Measurements from ENCODE around the gene MACROD2. TPM values are rescaled to one million over a fixed set of nuclear protein-coding genes. Genes with fewer than 3 reads are reported as not detected.

The MACROD2 gene
- polyA plus RNA-seq, 2 of the 4 experiments (the other 2 are of a cell fraction) = 0.96 to 1.3 TPM

GRCh38 chr20:15579688-15580087, 1584.4 kb downstream of the MACROD2 start:
- DNase-seq (ENCODE audit: low read depth in 1 of 2, low spot score in 1 of 2) (no peak), FAIRE-seq (no peak), ATAC-seq (no peak)
- H3K9me3 ChIP-seq = no peaks in the 10 kb centered on the region
- H3K4me1 ChIP-seq = no peaks in the 10 kb centered on the region
- POLR2A ChIA-PET = no interaction called here
- no peak overlapping the region for H3K4me2 ChIP-seq
- 2% methylated on average over 2 of the region's 2 CpGs for WGBS (ENCODE audit: missing lambda C conversion rate)
- no peak for TF ChIP-seq FOXS1 (CRISPR knock-in tag; IDR thresholded peaks at IDR 0.05)
- peak; percentile 44 for TF ChIP-seq MAFK (IDR thresholded peaks at IDR 0.05; ENCODE audit: partially characterized antibody)
- TF ChIP-seq NR3C1 (IDR thresholded peaks at IDR 0.05) = no peak
- no peak overlapping the region for H3K27ac ChIP-seq
- no peak overlapping the region for H3K4me3 ChIP-seq
- CTCF ChIA-PET = no interaction called here

- Histone ChIP-seq H3K27ac (no peak overlapping the region), H3K9me3 (no peaks in the 10 kb centered on the region), H3K4me2 (no peak overlapping the region), H3K4me1 (no peaks in the 10 kb centered on the region), H3K4me3 (no peak overlapping the region)
- WGBS (ENCODE audit: missing lambda C conversion rate) = 33% methylated on average over 5 of the region's 5 CpGs
- FAIRE-seq (no peak), DNase-seq (ENCODE audit: low read depth in 1 of 2, low spot score in 1 of 2) (no peak), ATAC-seq (no peak)
- ChIA-PET CTCF (no interaction called here), POLR2A (no interaction called here)
- TF ChIP-seq, protein P1, sequence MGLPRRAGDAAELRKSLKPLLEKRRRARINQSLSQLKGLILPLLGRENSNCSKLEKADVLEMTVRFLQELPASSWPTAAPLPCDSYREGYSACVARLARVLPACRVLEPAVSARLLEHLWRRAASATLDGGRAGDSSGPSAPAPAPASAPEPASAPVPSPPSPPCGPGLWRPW (IDR thresholded peaks at IDR 0.05) = no peak
- no peak for TF ChIP-seq REST (IDR thresholded peaks at IDR 0.05)
These were observed 1586.9 kb downstream of the MACROD2 start for GRCh38 chr20:15582146-15582760.

DNA sequence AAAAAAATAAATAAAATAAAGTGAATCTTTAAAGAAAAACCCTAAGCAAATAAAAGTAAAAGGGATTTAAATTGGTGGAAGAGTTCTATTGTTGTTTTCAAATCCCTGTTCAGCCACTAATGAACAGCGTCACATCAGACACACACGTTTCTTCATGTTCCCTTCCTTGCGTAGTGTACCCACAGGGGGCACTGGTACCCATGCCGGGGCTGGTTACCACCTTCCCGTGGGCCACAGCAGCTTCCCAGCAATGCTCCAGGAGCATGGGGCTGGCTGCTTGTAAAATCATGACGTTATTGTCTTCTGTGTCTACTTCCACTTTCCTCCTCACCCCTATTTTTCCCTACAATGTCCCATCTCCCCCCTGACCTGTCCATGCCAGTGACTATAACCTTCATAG, 1589.2 kb downstream of the MACROD2 start:
- DNase-seq (ENCODE audit: low read depth in 1 of 2, low spot score in 1 of 2) (no peak), FAIRE-seq (no peak)

DNA sequence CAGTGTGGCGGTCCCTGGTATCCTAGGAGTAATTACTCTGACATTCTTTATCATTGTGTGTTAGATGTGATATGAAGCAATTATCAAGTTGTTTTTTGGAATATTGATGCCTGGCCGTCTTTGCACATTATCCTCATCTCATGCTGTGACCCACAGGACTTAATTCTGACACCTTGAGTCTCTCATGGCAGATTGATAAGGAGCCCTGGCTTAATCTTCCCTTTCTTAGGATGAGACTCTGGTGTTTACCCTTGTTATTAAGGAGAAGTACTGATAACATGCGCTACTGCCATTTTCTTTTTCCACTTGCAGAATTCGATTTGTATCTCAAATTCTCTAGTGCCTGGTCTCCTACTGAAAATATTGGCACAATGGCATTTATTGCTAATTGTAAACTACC, 1597.8 kb downstream of the MACROD2 start:
- FAIRE-seq = no peak
- 48% methylated on average over 4 of the region's 4 CpGs for WGBS (ENCODE audit: missing lambda C conversion rate)
- CTCF ChIA-PET = interaction anchor here (1.4 kb wide), 2 partner anchors 200 to 1259 kb away, joined by 3 read pairs; no protein-coding TSS in a partner anchor

More for the DNA sequence above, 1589.2 kb downstream of the MACROD2 start:
- Histone ChIP-seq H3K27ac (no peak overlapping the region), H3K4me1 (no peaks in the 10 kb centered on the region), H3K9me3 (no peaks in the 10 kb centered on the region), H3K4me3 (no peak overlapping the region), H3K4me2 (no peak overlapping the region)
- CTCF ChIA-PET = interaction anchor here (1.0 kb wide), 1 partner anchor 15 kb away, joined by 3 read pairs; no protein-coding TSS in a partner anchor
- WGBS (ENCODE audit: missing lambda C conversion rate) = 31% methylated on average over 6 of the region's 6 CpGs
- TF ChIP-seq CTCF (IDR thresholded peaks at IDR 0.05) (no peak), HEYL (CRISPR knock-in tag; IDR thresholded peaks at IDR 0.05) (no peak), RNF2 (IDR thresholded peaks at IDR 0.05; ENCODE audit: borderline replicate concordance, low read depth) (no peak), EHF (CRISPR knock-in tag; IDR thresholded peaks at IDR 0.05) (no peak), NPAS2 (CRISPR knock-in tag; IDR thresholded peaks at IDR 0.05; ENCODE audit: borderline replicate concordance) (no peak), HOXA7 (CRISPR knock-in tag; IDR thresholded peaks at IDR 0.05) (no peak), CBX8 (IDR thresholded peaks at IDR 0.05) (no peak)
- POLR2A ChIA-PET = no interaction called here
- no peak for ATAC-seq

More for the DNA sequence above, 1597.8 kb downstream of the MACROD2 start:
- ATAC-seq (no peak), DNase-seq (ENCODE audit: low read depth in 1 of 2, low spot score in 1 of 2) (no peak)
- Histone ChIP-seq H3K4me2 (no peak overlapping the region), H3K4me1 (no peaks in the 10 kb centered on the region), H3K9me3 (no peaks in the 10 kb centered on the region; the same call in 2 of the 3 replicates), H3K4me3 (no peak overlapping the region), H3K27ac (no peak overlapping the region)
- TF ChIP-seq PHF8 (IDR thresholded peaks at IDR 0.05; ENCODE audit: borderline replicate concordance, low read depth) (no peak), FOXS1 (CRISPR knock-in tag; IDR thresholded peaks at IDR 0.05) (no peak), REST (IDR thresholded peaks at IDR 0.05) (no peak), RFX5 (IDR thresholded peaks at IDR 0.05) (no peak)
- POLR2A ChIA-PET = no interaction called here

Data from A549 (cell line).